Nucleus accumbens (tissue), 56 donors: Measurements from ENCODE around the gene RNF175.

ENCODE experiments used
- DNase-seq, 56 donors: peaks; one replicate each; lab custom pipeline; 2025; lab: John Stamatoyannopoulos, UW

Gene RNF175

DNA sequence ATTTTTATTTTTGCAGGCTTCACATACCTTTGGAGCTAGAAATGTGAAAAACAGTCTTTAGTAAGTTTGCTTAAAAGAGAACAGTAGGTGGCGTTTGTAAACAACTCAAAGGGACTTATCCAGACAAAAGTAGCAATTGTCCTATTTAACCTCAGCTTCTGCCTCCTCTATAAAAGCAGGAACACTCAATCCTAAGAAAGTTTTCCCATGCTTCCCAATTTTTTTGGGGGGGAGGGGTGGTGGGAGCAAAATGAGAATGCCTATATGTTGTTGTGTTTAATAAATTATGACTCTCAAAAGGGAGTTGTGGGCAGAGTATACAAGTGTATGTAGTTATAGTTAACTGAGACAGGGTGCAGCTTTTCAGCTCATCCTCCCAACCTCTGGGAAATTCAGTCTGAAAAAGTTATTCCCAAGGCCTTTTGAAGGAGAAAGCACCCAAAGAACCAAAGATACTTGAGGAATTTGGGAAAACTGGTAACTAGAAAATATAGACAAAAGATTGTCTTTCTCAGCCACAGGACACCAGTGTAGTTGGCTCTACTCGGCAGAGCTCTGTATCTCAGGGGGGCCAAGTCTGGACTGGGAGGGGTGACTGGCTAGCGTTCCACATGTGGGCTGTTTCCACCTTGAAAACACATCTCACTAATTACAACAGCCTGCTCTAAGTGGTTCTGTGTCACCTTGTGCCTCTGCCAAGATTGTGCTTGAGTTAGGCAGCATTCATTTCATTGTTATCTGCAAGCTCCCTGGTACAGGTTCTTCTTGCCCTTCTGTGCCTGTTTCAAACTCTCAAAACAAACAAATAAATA, 26.3 kb upstream of the RNF175 start:
- no peak for DNase-seq

DNA sequence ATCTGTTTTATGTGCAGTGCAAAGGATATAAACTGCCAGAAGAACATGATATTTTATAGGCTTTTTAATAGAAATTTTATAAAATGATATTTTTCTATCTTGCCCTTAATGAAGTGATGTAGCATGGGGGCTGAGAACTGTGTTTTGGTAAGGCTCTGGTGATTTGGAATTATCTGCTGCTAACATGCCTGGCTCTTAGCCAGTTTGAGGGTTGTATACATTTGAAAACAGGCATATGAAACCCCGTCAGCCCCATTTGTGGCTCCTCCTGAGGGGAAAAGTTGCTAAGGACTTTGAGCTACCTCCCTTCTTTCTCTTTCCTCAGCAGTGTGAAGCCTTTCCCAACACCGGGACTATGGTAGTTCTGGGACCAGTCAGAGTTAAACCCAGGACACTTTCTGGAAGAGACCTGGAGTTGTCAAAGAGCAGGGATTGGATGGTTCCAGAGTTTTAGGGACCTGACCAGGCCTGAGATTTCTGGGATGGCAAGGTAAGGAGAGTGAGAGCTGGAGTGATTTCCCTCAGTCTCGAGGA, 24.4 kb upstream of the RNF175 start:
- no peak for DNase-seq

DNA sequence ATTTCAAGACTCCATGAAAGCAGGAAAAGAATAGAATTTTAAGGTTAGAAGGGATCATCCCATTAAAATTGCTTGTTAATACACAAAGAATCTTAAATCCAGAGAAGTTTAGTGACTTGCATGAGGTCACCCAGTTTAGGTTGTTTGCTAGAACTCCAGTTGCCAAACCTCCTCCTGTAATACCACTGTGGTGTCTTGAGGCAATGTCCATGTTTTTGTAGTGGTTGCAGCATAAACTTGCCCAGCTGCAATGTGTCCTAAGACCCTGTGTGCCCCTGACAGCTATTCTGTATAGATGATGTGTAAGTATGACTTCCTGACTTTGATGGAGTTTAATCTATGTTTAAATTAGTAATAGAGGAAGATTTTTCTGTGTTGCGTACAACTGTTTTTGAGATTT, 22.8 kb upstream of the RNF175 start:
- no peak for DNase-seq

DNA sequence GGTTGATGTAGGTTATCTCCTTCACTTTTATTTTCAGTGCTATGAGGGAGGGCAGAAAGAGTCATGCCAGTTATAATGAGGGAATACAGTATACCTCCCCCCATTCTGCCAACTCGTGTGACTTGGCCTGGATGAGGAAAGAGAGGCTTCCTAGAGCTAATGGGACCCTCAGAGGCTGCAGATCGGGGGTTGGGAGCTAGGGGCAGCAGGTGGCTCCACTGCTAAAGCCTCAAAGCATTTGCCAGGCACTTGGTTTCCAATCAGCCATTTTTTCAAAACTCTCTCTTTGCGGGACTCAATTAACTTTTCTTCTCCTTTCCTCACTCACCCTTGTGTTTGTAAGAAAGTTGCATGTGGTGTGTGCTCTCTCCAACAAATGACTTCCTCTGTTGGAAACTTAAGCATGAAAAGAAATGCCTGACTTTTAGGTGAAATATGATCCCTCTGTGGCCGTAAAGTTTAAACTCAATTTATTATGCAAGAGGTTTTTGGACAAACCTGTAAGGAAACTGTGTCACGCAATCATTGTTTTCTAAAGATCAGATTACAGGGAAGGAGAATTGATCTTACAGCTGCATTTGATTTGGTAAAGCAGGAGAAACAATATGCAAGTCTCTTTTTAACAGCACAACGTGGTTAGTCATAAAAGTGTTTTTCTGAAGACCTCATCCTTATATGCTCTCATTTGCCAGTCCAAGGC, 22.0 kb upstream of the RNF175 start:
- DNase-seq, result no peak

DNA sequence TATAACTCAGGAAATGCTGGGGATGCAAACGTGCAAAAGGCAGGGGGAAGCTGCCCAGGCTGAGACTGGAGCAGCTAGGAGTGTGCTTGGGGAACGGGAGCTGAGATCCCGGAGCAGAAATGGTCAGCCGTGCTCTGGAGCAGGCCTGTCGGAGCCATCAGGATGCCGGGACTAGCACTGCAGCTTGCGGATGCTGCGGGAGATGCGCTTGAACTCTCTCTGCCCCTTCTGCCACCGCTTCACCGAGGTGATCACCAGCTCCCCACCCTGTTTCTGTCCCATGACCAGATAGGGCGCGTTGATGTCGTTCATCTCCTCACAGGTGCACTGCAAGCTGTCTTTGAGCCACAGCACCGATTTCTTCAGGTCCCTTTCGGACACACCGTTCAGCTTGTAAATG, 21.5 kb upstream of the RNF175 start:
- no peak for DNase-seq

DNA sequence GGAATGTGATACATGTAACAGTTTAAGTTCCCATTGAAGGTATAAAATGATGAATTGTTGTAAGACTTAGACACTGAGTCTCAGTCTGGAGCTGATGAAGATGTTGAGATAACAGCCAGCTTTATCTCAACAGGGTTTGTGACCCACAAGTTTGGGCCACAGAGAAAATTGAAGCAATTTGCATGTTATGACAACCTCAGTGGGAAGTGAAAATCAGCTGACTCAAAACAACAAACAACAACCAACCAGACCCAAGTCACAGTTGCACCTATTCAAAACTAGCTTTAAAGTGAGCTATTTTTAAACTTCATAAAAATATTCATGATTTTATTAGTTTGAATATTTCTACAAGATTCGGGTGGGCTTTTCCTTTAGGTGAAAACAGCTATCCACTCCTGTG, 21.1 kb upstream of the RNF175 start:
- DNase-seq, result no peak

DNA sequence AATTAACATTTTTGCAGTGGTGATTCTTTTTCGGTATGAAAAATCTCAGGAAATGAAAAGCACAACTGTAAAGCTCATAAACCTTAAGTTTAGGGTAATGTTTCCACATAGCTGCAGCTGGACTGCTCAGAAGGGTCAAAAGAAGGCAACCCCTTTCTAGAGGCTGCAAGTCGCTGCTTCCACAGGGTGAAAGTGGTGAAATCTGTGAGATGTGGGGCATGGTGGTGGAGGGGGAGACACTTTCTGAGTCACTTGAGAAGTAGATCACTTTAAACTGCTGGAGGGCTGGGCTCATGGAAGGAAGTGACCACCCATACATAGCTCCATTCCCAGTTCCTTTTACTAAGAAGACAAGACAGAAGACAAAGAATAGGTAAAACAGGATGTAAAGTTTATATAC, 20.4 kb upstream of the RNF175 start:
- DNase-seq, result no peak

DNA sequence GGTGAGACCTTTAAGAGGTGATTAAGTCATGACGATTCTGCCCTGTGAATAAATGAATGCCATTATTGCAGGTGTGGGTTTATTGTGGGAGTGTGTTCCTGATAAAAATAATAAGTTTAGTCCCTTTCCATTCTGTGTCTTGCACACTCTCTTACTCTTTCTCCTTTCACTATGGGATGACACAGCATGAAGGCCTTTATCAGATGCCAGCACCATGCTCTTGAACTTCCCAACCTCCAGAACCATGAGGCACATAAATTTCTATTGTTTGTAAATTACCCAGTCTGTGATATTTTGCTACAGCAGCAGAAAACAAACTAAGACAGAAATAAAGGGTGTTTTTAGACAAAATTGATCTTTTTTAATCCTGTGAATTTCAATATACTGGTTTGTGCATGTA, 18.6 kb upstream of the RNF175 start:
- no peak for DNase-seq

DNA sequence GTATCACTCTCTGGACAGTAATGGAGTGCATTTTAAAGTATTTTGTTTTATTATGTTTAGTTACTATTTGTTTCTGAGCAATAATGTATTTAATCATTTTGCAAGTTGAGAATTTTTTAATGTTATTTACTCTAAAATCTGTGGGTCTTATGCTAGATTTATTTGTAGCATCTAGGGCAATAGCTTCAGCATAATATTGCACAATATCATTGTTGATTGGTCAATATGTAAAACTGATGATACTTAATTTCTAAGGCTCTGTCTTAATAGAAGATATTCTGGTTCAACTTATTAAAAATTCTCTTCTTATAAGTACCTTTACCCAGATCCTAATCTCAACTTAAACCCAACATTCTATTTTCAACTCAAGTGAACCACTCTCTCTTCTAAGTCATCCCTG, 17.6 kb upstream of the RNF175 start:
- no peak for DNase-seq

DNA sequence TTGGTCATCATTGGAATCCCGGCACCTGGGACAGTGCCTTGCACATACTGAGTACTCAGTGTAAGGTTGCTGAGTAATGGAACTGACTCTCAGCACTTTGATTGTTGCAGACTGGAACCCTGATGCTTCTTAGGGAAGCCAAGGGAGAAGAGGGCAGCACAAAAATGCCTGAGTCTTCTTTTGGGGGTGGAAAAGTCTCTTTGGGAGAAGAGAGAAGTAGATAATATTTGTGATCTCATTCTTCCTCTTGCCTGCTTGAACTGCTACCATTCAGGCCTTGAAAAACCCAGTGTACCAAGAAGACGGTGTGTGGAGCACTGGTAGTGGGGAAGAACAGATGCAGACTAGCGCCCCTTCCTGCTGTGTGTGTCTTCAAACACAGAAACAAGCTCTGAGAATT, 16.8 kb upstream of the RNF175 start:
- no peak for DNase-seq

DNA sequence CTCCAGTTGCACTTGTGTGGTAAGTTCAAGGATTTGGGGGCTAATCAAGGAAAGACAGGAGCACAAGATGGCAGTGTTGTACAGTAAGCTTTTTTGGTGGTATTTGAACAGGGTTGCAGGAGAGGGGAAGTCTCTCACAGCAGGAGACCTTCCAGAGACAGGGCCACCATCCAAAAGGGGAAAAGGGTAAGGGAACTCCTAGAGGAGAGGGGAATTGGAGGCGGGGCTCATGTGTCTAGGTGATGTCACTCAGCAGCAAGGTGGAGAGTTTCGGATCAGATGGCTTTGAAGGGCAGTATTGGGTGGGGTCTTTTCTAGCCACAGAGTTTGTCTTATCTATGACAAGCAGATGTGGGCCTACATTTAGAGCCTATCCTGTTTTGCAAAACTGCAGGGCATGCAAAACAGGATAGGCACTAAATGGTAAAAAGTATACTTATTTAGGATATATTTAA, 13.4 kb upstream of the RNF175 start:
- no peak for DNase-seq

DNA sequence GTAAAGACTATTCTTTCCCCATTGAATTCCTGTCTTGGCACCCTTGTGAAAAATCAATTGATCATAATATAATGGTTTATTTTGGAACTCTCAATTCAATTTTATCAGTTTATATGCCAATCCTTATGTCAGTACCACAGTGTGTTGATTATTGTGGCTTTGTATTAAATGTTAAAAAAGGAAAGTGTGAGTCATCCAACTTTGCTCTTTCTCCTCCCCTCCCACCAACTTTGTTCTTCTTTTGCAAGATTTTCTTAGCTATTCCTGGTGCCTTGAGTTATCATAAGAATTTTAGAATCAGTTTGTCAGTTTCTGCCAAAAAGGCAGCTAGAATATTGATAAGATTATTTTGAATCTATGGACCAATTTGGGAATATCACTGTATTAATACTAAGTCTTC, 11.2 kb upstream of the RNF175 start:
- DNase-seq, result no peak

DNA sequence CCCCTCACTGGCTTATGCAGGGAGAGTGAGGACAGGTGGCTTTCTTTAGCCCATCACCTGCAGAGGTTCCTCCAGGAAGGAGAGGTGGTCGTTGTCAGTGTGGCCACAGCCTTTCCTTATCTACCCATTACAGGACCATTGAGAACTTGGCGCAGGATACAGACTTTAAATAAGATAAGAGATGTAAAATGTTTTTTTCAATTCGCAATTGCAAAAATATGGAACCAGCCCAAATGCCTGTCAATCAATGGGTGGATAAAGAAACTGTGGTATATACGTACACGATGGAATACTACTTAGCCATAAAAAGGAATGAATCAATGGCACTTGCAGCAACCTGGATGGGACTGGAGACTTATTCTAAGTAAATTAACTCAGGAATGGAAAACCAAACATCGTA, 6.9 kb upstream of the RNF175 start:
- DNase-seq, result no peak

DNA sequence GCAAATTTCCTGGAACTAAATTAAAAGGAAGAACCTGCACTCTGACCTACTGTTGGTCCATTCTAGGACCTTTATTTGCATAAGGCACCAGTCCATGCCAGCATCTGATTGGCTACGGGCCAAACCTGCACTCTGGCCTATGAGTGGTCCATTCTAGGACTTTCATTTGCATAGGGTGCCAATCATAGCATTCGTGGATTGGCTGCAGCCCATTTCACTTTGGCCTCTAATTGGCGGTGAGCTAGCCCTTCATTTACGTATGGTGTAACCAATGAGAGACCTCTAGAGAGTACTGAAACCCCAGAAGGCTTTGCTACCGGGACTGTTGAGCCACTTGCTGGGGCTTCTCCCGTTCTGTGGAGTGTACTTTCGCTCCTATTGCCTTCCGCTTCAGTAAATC, 6.1 kb upstream of the RNF175 start:
- DNase-seq, result no peak

DNA sequence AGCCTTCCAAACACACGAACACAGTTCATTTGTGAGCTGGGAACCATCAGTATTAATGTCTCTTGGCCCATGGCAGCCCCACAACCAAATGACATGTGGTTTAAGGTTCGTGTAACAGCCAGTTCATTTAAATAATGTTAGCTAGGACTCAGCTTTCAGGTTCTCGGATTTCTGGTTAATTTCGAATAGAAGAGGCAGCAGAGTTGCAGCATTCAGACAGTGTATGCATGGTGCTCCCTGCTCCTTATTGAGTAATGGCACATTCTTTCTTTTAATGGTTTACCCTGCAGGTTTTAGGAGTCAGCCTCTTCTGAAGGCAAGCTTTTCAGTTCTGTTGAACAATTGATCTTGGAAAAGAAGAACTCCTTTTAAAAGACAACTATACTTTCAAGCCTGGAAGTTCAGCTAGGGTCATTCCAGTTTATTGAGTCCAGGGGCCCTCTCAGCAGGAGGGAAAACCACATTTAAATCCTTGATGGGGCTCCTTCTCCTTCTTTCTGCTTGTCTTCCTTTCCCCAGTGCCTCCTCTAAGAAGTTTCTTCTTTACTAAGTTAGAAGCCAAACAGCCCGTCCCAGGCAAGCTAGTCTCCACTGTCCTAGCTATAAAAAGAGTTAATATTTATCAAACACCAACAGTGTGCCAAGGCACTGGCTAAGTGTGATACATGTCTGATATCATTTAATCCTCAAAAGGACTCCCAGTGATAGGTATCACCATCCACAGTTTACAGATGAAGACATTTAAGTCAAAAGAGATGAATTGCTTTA, 5.0 kb upstream of the RNF175 start:
- DNase-seq, result no peak

DNA sequence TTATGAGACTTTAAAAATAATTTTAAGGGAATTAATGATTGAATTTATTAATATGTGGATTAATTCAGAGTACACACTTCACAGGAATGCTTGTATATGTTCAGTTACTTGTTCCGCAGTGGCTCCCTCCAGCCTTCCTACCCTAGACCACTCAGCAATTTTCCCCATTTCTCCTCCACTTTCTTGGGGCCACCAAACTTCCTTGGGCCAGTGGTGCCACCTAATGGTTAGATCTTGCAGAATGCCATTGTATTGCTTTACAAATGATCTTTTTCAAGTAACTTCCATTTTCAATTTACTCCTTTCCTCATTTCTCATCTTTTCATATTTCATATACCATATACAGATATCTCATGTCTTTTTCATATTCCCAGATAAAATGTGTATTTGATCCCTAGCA, 3.6 kb upstream of the RNF175 start:
- no peak for DNase-seq

DNA sequence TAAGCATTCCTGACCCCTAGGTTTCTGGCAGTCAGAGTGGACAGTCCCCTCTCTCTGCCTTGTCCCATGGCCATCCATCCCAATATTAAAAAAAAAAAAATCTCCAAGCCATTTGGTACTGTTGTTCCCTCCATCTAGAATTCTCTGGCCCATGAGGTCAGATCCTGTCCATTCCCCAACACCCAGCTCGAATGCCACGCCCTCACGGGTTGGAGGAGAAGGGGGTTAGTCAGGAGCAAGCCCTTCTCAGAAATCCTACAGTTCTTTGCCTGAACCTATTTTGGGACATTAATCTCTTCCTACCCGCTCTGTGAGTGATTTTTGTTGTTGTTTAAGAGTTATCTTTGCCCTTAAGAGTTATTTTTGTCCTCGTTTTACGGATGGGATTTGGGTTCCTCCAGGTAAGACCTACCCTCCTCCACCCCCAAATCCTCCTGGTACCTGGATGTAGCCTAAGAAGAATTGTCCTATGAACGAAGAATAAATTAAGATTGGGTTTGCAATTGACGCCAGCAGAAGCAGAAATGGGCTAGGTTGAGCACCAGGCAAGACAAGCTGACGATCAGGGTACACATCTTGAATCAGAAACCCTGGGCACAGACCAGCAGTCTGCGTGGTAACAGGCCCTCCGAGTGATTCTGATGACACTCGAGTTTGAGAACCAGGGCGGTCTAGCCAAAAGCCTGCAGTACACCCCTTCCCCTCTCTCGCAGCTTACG, 977 bp downstream of the RNF175 start:
- peak in 9 of 56 donors; percentile 24 to 61 (median 44) for DNase-seq

DNA sequence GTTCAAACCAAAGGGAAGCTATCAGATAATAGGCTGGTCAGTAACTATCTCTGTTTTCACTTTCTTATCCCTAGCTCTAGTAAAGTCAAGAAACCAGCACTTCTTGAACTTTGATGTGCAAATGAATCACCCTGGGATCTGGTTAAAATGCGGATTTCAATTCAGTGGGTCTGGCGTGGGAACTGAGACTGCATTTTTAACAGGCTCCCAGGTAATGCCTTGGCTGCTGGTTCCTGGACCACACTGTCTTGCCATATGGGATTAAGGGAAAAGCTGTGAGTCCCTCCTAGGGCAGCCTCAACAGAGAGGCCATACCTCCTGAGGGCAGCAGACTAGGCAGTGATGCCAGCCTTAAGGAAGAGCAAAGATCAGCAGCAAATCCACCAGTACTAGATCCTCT, 1.7 kb downstream of the RNF175 start:
- DNase-seq, result no peak

DNA sequence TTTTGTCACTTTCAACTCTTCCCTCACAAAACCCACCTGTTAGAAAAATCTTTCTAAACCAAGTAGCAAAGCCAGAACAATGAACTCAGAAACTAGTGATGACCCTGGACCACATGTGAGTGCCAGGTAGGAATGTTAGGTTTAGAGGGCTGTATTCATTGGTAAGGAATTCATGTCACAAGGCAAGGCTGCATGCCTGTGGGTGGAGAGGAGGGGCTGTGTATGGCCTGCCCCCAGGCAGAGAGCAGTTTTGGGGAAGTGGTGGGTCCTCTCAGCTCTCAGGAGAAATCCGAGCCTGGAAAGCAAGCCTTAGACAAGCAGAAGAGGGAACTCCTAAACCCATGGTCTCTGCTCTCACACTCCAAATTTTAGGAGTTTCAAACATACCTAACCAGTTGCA, 2.4 kb downstream of the RNF175 start:
- no peak for DNase-seq

DNA sequence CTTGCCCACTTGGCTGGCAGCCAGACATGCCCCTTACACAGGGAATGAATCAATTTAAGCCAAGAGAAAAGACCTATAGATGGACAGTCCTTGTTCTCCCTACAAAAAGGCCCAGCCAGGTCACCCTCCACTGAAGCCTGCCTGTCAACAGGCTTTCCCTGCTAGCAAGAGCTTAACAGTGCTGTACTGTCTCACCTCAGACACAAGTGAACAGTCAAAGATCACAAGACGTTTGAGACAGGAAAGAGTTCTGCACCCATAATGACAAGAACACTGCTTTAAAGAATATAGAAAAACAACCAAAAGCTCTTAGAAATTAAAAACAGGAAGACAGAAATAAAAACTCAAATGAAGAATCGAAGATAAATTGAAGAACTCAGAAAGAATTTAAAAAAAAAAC, 4.6 kb downstream of the RNF175 start:
- no peak for DNase-seq
